NCI-H524 (cell line): ENCODE results near the gene NDUFA5.

Experiments
- DNase-seq, 2 experiments: peaks; one replicate each; lab custom pipeline; 2025; lab: John Stamatoyannopoulos, UW

The NDUFA5 gene

GRCh38 chr7:123502201-123502600 lies 55.4 kb downstream of the NDUFA5 start:
- DNase-seq, result no peak

- no peak for DNase-seq
These were observed 56.6 kb downstream of the NDUFA5 start for GRCh38 chr7:123500878-123501489.

- no peak for DNase-seq
These were observed 58.2 kb downstream of the NDUFA5 start for GRCh38 chr7:123499211-123499970.

- DNase-seq, result peak in 1 of 2 experiments; percentile 60
These were observed 59.0 kb downstream of the NDUFA5 start for GRCh38 chr7:123498601-123499000.

- DNase-seq, result no peak
These were observed 59.6 kb downstream of the NDUFA5 start for GRCh38 chr7:123498031-123498430.

- DNase-seq, result peak; percentile 1 to 47
These were observed 63.3 kb downstream of the NDUFA5 start for GRCh38 chr7:123494193-123494796.

- DNase-seq, result peak; percentile 2 to 40
These were observed 65.1 kb downstream of the NDUFA5 start for GRCh38 chr7:123492485-123492884.
